NCI-H2107 treated with DMSO at 0.1 percent for 48 hours (cell line): ENCODE results near the gene MICAL3.
"Not testable (repeated sequence)": the region's sequence is repeated elsewhere in the genome, so short reads cannot be mapped to it uniquely, and the experiment has no call there.

Source experiments
- DNase-seq: peaks from one replicate; lab custom pipeline; 2025; ENCODE audit not compliant: unreplicated experiment; lab: John Stamatoyannopoulos, UW

Gene MICAL3, protein sequence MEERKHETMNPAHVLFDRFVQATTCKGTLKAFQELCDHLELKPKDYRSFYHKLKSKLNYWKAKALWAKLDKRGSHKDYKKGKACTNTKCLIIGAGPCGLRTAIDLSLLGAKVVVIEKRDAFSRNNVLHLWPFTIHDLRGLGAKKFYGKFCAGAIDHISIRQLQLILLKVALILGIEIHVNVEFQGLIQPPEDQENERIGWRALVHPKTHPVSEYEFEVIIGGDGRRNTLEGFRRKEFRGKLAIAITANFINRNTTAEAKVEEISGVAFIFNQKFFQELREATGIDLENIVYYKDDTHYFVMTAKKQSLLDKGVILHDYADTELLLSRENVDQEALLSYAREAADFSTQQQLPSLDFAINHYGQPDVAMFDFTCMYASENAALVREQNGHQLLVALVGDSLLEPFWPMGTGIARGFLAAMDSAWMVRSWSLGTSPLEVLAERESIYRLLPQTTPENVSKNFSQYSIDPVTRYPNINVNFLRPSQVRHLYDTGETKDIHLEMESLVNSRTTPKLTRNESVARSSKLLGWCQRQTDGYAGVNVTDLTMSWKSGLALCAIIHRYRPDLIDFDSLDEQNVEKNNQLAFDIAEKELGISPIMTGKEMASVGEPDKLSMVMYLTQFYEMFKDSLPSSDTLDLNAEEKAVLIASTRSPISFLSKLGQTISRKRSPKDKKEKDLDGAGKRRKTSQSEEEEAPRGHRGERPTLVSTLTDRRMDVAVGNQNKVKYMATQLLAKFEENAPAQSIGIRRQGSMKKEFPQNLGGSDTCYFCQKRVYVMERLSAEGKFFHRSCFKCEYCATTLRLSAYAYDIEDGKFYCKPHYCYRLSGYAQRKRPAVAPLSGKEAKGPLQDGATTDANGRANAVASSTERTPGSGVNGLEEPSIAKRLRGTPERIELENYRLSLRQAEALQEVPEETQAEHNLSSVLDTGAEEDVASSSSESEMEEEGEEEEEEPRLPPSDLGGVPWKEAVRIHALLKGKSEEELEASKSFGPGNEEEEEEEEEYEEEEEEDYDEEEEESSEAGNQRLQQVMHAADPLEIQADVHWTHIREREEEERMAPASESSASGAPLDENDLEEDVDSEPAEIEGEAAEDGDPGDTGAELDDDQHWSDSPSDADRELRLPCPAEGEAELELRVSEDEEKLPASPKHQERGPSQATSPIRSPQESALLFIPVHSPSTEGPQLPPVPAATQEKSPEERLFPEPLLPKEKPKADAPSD (N-terminal part only)

DNA sequence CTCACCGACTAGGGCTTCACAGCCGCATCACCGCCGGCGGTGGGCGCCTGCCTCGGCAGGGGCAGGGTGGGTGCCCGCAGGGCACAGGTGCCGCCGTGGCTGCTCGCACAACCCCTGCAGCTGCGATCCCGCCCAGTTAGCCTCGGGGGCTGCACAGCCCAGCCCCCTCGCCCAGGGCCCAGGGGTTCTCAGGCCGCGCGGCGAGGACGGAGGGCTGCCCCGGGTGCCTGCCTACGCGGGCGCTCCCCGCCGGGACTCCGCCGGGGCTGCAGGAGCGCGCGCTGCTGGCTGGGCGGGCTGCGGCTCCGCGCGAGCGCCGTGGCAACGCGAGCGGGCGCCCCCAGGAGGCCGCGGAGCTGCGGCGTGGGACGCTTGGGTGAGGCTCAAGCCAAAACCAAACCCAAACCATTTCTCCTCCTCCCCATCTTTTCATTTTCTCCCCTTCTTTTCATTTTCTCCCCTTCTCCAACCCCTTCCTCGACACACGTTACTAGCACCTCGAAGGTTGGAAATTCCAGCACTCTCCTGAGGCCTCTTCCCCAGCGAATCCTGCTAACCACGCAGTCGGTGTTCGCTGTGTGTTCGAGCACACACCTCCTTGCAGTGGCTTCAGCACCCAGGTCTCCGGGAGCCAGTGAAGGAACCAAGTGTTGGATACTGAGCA lies at the start of gene MICAL3:
MICAL3 (minus strand) TSS at position 286 of the 664 bp plus-strand sequence. CDS start 117,749 bp downstream, outside the sequence.
- no peak for DNase-seq

GRCh38 chr22:18073927-18074326 lies 49.6 kb upstream of the MICAL3 start:
- not testable (repeated sequence) for DNase-seq

DNA sequence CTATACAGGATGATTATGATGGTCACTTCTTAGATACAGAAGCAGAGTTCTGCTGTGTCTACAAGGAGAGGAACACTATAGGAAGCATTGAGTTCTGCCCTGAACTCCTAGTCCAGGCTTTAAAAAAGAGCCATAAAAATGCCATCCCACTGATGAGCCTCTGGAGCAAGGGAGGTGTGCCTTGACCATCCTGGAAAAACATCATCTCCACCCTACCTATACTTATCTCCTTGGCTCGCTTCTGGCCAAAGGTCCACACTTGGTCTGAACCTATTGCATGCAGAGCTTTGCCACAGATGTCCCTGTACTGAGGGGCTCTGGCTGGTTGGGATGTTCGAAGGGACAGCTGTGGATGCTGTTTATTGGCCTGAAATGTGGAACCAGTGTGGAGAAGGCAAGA lies 49.1 kb upstream of the MICAL3 start:
- no peak for DNase-seq

DNA sequence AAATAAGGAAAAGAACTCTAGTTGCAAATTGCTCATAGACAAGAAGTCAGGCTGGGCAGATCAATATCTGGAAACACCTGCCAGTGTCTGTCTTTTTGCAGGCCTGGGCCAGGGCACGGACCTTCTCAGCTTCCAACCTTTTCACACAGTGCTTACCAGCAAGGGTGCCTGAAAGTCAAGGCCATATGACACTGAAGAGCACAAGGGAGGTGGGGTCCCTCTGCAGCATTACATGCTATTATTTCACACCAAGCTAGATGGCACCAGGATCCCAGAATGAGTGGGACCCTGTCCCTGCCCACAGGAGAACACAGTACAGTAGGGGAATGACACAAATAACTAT lies 47.6 kb upstream of the MICAL3 start:
- DNase-seq = peak; percentile 30

- peak; percentile 30 for DNase-seq
These were observed 47.1 kb upstream of the MICAL3 start for GRCh38 chr22:18071307-18071967.

GRCh38 chr22:18070556-18071306 lies 46.4 kb upstream of the MICAL3 start:
- no peak for DNase-seq

DNA sequence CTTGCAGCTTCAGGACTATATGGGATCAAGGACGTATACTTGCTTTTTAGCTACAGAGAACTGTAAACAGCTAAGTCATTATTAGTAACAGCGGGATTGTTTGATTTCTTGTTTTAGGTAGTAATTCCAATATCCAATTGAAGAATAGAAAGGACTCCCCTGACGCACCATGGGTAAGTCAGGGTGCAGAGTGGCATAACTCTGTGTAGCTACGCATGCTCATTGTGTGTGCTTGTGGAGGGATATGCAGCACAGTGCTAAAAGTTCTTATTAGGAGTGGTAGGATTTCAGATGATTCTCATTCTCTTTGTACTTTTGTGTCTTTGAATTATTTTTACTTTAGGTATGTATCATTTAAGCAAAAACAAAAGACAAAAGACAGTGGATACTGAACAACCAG lies 45.7 kb upstream of the MICAL3 start:
- no peak for DNase-seq

DNA sequence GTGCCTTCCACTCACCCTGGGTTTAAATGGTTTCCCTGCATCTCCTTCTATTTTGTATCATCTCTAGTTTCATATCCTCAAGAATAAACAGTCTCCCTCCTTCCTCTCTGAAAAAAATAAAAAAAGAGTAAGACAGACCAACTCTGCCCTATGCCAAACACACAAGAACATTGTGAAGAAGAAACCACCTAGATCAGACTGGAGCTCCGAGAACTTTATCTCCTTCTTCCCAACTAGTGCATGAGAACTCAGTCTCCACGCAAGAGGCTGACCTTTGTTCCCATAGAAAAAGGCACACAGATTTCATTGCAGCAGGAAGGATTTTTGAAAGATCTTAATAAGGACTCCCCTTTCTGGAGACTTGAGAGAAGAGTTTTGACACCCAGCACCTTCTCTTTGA lies 44.7 kb upstream of the MICAL3 start:
- no peak for DNase-seq

DNA sequence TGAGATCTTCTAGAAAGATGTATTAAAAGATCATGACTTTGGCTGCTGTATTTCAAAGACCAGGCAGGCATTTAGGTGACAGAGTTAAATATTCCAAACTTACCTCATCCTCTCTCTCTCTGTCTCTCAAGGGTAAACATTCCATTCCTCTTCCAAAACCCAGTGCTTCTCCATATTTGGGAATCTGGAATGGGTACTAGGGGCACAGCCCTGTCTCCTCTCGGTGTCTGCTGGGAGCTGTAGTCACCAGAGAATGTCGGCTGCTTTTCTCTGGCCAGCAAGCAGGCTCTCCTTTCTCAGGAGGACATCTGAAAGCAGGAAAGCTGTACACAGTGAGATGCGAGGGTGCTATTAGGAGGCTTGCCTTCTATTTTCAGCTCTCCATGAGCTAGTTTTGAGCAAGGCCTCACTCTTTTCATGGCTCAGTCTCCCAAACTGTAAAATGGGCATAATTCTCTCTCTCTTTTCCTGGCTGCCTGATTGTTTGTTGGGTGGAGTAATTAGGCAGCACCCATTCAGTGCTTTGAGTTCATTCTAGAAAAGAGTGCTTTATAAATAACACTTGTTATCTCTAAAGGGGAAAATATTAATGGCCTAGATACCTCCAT lies 44.1 kb upstream of the MICAL3 start:
- DNase-seq = no peak

- DNase-seq = no peak
These were observed 43.4 kb upstream of the MICAL3 start for GRCh38 chr22:18067548-18068341.

GRCh38 chr22:18067121-18067520 lies 42.8 kb upstream of the MICAL3 start:
- no peak for DNase-seq

- no peak for DNase-seq
These were observed 42.0 kb upstream of the MICAL3 start for GRCh38 chr22:18066181-18066859.

DNA sequence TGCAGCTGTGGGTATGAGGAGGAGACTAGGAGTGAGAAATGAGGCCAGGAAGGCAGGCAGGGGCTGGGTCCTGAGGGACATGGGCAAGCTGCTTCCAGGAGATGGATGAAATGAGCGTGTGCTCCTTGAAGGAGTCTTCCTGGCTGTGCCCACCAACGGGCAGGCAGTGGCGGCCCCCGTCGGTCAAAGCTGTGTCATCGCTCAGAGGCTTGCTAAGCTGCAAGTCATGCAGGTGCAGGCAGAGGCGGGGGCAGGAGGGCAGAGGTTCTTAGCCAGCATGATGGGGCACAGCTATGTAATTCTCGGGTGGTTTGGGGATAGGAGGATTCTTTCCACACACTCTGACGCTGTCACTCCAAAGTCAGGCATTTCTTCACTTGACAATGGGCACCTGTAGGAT lies 40.9 kb upstream of the MICAL3 start:
- DNase-seq = no peak

GRCh38 chr22:18064636-18065035 lies 40.3 kb upstream of the MICAL3 start:
- no peak for DNase-seq

DNA sequence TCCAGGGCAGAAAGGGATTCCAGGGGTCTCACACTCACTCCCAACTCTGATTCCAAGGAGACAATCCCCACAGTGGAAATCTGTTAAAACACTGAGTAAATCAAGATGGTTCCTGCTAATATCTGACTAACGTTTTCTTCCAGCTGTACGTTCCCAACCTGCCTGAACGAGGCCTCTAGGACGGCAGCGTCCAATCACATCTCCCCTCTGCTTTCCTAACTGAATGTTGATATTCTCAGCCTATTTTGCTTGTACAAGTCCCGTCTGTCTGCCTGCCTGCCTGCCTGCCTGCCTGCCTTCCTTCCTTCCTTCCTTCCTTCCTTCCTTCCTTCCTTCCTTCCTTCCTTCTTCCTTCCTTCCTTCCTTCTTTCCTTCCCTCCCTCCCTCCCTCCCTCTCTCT lies 39.4 kb upstream of the MICAL3 start:
- not testable (repeated sequence) for DNase-seq

DNA sequence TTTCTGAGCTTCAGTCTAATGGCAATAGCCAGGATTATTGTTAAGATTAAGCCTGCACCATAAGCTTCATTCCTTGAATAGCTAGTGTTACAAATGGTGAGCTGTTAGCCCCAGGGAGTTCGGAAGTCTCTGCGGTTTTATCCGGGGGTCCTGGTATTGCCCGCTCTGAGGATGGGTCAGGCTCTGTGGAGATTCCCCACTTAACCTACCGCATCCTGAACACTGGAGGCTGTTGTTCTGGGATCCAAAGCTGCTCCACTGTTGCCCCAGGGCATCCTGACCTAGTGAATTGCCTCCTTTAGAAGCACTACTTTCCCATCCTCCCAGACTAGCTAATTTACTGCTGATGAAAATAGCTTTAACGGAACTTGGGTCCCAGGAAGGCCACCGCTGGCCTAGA lies 38.9 kb upstream of the MICAL3 start:
- DNase-seq = no peak

- no peak for DNase-seq
These were observed 38.1 kb upstream of the MICAL3 start for GRCh38 chr22:18062421-18062820.
